NCI-H2107 treated with DMSO at 0.1 percent for 48 hours (cell line): ENCODE results near the gene KCNG2.

Source experiments
- DNase-seq: peaks from one replicate; lab custom pipeline; 2025; ENCODE audit not compliant: unreplicated experiment; lab: John Stamatoyannopoulos, UW

The KCNG2 gene

GRCh38 chr18:79902075-79902474 is 104.3 kb downstream of the KCNG2 start:
- DNase-seq = no peak

GRCh38 chr18:79902640-79903039 is 104.9 kb downstream of the KCNG2 start:
- DNase-seq = no peak

DNA sequence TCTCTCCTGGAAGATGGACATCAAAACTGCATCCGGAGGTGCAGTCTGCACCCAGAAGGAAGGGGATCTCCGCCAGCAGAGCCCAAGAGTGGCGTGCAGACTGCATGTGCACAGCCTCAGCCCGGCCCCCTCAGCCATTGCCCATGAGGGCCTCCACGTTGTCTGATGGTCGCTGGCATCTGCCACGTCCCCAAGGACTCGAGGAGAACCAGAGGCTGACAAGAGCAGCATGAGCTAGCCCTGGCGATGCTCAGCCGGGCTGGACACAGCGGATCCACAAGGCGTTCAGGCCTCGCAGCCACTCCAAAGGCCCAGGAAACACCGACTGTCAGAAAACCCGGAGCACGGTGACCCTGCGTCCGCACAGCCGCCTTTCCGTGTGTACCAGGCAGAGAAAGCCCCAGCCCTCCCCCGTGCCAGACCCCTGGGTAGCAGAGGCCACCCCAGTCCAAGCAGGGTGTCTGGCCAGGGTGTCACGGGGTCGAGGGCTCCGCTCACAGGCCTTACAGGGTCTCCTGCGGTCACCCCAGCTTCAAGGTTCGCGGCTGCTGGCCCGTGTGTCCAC is 105.4 kb downstream of the KCNG2 start:
- DNase-seq = no peak

DNA sequence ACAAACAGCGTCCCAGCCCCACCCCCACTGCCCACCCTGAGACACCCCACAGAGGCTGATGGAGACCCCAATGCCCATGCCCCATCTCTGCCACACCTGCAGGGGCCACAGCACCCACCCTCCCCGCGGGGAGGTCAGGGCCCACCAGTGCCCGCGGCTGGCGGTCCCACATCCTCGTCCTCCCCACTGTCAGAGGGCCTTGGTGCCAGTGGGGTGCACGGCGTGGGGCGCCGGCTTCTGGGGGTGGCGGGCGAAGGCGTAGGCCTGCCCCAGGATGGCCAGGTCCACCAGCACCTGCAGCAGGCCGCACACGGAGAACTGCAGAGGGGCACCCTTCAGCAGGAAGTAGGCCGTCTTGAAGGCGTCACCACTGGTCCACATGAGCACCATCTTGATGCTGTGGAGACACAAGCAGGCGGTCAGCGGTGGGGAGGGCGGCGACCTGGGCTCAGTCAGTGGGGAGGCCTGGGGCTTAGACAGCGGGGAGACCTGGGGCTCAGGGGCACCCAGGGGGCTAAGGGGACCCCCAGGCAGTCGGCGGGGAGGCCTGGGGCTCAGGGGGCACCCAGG is 106.1 kb downstream of the KCNG2 start:
- no peak for DNase-seq

DNA sequence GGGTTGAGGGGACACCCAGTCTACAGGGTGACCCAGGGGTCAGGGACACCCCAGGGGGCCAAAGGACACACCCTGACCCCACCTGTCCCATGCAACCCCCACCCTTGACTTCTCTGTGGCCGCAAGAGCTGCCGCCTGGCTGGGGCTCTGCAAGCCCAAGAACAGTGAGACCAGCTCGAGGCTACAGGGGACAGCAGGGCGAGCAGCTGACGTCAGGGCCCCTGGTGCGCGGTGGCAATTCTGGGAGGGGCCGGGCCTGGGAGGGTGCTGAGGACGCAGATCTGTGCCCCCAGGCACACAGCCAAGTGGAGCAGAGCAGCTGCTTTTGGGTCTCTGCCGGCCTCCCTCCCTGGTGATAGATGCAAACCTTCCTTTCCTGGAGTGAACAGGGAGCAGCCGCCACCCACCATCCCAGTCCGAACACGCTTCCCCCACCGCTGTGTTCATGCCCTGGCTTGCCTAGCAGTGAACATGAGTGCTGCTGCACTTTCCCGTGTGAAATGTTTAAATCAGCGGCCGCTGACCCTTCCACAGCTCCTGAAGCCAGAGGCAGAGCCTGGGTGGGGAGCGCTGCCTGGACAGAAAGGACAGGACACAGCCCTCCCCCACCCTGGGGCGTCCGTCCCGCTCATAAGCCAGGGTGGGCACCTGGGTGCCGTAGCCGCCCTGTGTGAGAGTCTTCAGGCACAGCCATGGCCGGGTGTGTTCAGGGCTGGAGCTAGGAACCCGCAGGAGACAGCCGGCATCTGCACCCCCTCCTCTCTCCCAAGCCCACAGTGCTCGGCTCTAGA is 106.8 kb downstream of the KCNG2 start:
- DNase-seq = no peak

DNA sequence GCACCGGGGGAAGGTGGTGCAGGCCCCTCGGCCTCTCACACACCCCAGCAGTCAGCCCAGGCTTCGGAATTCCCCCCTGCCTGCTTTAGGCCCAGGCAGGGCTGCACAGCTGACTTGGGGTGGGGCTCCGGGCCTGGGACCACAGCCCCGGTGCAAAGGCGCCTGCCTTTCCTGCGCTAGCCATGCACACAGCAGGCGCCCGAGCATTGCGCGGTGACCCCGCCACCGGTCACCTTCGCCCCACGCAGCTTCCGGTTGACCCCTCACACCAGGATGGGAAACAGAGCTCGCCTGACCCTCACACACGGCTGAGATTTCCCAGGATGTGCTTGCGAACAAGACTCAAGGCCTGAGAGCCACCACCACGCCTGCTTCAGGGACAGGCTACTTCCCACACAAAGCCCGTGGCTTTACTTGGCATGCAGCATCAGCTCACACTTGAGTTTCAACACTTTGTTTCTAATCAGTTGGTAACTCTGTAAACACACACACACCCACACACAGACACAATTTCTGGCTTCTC is 107.7 kb downstream of the KCNG2 start:
- DNase-seq = no peak

- no peak for DNase-seq
These were observed 108.3 kb downstream of the KCNG2 start for GRCh38 chr18:79905993-79906392.

GRCh38 chr18:79906706-79907105 is 109.0 kb downstream of the KCNG2 start:
- DNase-seq = no peak

DNA sequence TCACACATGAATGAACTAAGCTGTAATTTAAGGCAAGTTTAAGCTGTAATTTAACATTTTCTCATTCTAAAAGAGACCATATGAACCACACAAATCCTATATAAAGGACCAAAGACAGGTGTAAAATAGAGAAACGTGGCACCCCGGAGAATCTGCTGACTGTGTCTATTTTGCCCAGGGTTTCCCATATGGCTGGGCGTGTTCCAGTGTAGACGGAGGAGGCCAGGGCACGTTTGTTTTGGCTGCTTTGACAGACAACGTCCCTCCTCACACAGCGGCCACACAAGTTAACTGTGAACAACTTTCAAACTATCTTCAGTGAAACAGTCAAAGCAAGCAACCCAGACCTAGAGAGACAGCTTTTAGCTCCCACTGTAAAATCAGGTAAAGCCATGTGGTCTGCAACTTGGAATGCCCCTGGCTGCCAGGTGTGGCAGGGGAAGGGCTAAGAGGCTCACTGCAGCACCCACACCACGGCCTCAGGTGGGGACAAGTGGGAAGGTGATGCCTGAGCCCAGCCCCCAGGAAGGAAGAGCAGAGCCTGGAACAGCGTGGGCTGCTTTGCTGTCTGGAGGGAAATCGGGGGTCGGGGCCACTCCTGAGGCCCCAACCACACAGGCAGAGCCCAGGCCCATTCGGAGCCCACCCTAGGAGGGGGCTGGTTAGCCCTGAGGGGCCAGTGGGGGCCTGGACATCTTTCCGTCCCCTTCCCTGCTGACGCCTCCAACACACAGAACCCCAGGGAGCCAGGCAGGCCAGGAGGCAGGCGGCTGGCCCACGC is 113.0 kb downstream of the KCNG2 start:
- no peak for DNase-seq

- DNase-seq = no peak
These were observed 113.9 kb downstream of the KCNG2 start for GRCh38 chr18:79911344-79912270.

DNA sequence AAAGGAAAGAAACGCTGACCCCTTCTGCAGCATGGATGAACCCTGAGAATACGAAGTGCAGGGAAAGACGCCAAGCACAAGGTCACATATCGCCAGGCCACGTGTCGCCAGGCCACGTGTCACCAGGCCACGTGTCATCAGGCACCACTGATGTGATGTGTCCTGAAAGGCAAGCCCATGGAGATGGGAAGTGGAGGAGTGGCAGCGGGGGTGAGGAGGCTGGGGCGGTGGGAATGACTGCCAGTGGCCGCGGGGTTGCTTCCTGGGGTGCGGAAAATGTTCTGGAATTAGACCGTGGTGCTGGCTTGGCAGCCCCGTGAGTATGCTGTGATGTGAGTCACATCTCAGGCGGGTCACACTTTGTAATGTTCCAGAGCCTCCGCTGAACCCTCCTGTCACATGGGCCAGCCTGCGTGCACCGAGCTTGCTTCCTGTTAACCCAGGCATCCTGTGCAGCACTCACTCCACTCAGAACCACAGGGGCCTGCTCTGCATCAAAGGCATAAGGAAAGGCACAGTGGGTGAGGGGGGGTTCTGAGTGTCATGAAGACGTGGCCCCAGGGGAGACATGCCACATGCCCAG is 114.8 kb downstream of the KCNG2 start:
- no peak for DNase-seq

DNA sequence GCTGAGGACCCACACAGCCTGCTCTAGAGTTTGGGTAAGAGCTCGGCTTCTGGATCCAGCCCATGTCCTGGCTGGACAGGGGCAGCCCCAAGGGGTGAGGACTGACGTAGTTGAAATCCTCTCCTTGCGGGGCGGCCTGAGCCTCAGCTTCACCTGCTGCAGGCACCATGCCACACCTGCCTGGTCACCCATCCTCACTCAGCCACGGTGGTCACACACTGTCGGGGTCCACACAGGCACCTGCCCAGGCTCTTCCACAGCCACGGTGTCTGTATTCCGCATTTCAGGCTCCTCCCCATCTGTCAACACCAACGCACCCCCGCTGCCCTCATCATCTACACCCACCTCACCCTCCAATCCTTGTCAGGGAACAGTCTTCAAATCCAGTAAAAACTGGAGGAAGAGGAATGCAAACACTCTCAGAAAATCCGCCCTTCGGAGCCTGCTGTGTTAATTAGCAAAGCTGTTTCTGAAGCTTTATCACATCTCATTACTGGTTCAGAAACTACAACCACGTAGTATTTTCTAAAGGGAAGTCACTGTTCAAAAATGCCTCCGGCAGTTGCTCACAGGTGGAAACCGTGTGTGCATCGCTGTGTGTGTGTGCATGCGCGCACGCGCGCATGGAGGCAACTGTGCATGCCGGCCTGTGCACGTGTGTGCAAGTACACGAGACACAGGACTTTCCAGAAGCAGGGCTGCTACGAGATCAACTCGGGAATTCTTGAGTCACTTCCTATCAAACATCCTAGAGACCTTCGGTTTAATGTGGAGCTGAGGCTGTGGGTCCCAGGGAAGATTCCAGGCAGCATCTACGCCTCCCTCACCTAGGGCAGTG is 115.5 kb downstream of the KCNG2 start:
- DNase-seq = no peak

- no peak for DNase-seq
These were observed 116.9 kb downstream of the KCNG2 start for GRCh38 chr18:79914614-79915160.

GRCh38 chr18:79915161-79916127 is 117.7 kb downstream of the KCNG2 start:
- no peak for DNase-seq

DNA sequence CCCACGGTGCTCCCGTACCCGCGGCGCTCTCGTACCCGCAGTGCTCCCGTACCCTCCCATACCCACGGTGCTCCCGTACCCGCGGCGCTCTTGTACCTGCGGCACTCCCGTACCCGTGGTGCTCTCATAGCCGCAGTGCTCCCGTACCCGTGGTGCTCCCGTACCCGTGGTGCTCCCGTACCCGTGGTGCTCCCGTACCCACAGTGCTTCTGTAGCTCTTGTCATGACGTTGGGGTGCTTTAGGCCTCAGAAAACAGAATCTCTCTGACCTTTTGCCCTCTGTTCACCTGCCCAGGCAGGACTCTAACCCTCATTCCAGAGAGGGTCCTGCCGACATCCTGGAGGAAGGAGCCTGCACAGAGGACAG is 118.4 kb downstream of the KCNG2 start:
- DNase-seq = no peak

DNA sequence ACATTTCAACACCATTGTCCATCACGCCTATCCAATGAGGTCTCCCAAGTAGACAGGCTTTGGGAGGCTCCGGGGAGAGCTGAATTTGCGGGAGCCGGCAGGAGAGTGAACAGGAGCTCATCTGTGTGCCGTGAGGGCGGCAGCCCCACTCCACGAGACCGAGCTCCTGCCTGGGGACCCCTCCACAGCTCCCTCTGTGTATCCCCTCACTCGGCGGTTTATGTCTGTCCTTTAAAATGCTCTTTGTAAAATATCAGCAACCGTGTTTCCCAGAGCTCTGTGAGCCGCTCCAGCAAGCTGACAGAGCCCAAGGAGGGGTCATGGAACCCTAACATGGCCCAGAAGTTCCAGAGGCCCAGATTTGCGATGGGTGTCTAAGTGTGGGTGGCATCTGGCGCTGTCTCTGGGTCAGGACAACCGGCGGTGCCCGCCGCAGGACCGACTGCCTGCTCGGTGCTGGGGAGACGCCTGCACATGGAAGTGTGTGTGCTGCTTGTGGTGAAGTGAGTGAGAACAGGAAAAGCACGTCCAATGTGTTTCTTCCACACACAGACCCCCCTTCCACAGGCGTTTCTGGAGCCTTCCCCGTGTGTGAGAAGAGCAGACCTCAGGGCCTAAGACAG is 118.9 kb downstream of the KCNG2 start:
- DNase-seq = no peak

- no peak for DNase-seq
These were observed 119.6 kb downstream of the KCNG2 start for GRCh38 chr18:79917169-79917852.
